GM11168 (cell line): Measurements from ENCODE around the gene ICE1.

Experiments used
- in situ Hi-C: fragments of 300-500 bp; cut with MboI; formaldehyde crosslinking; loops from one replicate; pipeline ENCODE4 v1.12.0; 2022; ENCODE audit warnings: low sequenced_read_pairs; ENCODE audit not compliant: unreplicated experiment

Gene ICE1

DNA sequence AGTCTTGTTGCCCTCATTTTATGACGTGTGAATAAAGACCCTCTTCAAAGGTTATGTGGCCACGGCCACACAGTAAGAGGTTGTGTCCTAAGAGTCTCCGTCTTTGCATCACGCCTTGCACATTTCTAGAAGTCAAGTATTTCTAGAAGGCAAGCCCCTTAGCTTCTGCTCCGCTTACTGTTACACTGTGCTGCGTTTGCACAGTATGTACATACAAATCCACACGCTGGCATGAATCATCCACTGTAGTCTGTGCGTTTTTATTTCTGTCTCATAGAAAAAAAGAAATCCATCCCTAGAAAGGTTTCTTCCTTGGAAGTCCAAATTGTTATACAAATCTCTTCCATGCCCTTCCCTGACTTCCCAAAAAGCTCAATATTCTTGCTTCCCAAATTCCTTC, 21.4 kb upstream of the ICE1 start:
- in situ Hi-C loops = loop anchor here (25.0 kb wide), 1 partner anchor 264 kb away; the partner anchor contains the start of gene ADAMTS16

DNA sequence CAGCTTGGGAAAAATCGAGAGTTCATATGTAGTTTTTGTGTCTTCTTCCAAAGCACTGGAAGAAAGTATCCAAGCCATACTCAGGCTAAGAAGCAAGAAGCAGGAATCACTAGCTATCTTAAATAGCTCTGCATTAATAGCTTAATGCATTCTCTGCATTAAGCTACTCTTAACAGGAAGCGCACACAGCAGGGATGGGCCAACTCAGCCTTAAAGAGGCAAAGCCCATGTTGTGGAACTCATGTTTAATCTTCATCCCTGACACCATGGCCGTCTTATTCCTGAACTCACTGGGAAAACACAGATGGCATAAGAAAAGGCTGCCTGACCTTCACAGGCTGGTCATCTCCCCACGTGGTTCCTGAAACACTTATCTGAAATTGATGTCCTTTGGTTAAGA, 18.7 kb upstream of the ICE1 start:
- in situ Hi-C loops = loop anchor here (25.0 kb wide), 1 partner anchor 266 kb away; the partner anchor contains the start of gene ADAMTS16

DNA sequence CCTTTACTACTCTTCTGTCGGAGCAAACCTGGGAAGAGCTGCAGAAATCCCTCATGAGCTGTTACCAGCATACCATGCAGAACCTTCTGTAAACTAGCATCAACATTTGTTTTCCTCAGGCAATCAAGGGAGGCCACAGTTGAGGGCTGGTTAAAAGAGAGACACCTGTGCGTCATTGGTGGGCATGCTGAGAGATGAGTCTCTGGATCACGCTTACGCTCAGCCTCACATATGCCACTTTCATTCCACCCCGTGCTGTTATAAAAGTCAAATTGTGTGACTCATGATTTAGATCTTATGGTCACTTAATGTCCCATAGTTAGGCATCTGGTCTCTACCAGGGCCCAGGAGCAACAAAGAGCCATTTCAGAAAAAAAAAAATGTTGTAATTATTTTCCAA, 18.1 kb upstream of the ICE1 start:
- in situ Hi-C loops = loop anchor here (25.0 kb wide), 1 partner anchor 267 kb away; the partner anchor contains the start of gene ADAMTS16

DNA sequence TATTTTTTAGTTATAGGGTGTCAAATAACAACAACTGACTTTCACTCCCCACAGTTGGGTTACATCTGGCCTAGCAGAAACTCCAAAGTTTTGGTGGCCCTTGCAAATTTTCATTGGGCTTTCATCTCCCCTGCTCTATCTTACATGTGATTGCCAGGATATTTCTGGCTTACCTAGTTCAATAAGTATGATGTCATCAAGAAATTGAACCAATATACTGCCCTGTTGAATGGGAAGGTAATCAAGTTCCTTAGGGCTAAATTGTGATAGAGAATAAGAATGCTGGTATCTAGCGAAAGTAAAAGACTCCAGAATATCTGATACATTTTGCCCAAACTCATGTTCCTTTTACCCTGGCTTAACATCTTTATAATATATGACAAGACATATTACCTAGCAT, 17.0 kb upstream of the ICE1 start:
- in situ Hi-C loops = loop anchor here (25.0 kb wide), 1 partner anchor 268 kb away; the partner anchor contains the start of gene ADAMTS16

DNA sequence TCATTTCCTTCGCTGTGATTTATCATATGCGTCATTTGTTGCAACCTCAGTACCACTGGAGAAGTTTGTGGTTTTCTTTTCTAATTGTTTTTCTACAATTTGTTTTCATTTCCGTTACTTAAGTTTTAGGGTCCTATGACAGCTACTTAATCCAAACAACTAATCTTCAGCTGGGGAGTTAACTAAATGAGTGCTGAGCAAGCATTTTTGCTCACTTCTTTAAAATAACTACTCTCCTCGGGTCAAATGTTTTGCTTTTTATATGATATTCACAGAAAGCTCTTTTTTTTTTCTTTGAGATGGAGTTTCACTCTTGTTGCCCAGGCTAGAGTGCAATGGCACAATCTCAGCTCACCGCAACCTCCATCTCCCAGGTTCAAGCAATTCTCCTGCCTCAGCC, 14.6 kb upstream of the ICE1 start:
- in situ Hi-C loops = loop anchor here (25.0 kb wide), 1 partner anchor 271 kb away; the partner anchor contains the start of gene ADAMTS16

DNA sequence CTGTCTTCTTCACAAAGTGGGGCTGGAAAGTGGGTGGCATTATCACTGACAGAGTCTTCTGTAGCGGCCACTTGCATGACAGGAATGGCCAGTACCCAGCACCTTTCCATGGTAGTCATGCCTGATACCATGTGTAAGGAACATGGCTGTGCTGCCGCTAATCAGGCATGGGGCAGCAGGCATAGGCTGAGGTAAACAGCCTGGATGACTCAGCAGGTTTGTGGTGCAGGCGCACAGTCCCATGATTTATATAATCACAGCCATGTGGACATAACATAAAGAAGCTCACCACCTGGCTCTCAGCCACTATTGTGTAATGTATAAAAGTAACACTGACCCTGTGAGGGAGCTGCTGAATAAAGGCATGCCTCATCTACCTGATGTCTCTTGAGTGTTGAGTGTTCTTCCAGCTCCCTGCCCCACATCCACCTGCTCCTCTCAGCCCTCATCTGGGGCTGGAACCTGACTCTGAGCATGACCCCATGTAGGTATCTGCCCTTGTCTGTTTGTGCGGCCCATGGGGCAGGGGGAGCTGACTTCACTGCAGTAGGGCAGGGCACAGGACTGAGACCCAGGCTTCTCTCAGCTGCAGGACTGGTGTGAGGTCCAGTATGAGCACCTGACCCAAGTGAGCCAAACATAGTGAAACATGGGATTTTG, 13.2 kb upstream of the ICE1 start:
- in situ Hi-C loops = loop anchor here (25.0 kb wide), 1 partner anchor 272 kb away; the partner anchor contains the start of gene ADAMTS16

DNA sequence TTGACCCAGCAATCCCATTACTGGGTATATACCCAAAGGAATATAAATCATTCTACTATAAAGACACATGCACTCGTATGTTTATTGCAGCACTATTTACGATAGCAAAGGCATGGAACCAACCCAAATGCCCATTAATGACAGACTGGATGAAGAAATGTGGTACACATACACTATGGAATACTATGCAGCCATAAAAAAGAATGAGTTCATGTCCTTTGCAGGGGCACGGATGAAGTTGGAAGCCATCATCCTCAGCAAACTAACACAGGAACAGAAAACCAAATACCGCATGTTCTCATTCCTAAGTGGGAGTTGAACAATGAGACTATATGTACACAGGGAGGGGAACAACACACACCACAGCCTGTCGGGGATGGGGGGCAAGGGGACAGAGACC, 8.6 kb upstream of the ICE1 start:
- in situ Hi-C loops = loop anchor here (25.0 kb wide), 1 partner anchor 277 kb away; the partner anchor contains the start of gene ADAMTS16

DNA sequence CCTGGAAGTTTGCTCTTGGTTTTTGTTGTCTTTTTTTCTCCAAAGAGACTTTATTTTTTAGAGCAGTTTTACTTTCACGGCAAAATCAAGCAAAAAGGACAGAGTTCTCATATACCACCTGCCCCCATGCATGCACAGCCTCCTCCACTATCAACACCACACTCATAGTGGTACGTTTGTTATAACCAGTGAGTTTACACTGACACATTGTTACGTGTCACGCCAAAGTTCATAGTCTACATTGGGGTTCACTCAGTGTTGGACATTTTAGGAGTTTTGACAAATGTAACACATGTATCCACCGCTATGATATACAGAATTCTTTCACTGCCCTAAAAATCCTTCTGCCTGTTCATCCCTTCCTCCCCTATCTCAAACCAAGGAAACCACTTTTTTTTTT, 7.5 kb upstream of the ICE1 start:
- in situ Hi-C loops = loop anchor here (25.0 kb wide), 1 partner anchor 278 kb away; the partner anchor contains the start of gene ADAMTS16

DNA sequence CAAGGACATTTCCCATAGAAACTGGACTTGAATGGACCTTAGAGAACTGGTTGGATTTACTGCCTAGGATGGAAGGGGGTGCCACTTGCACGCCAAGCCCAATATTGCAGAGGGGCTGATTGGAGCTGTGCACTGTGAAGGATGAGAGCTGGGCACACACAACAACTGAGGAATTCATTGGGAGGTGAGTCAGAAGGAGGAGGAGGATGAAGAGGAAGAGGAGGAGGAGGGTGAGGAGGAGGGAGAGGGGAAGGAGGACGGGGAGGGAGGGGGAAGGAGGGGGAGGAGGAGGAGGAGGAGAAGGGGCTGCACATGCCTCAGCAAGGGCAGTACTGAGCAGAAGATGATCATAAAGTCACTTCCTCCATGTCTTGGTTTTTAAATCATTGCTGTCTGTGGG, 5.7 kb upstream of the ICE1 start:
- in situ Hi-C loops = loop anchor here (25.0 kb wide), 1 partner anchor 279 kb away; the partner anchor contains the start of gene ADAMTS16

DNA sequence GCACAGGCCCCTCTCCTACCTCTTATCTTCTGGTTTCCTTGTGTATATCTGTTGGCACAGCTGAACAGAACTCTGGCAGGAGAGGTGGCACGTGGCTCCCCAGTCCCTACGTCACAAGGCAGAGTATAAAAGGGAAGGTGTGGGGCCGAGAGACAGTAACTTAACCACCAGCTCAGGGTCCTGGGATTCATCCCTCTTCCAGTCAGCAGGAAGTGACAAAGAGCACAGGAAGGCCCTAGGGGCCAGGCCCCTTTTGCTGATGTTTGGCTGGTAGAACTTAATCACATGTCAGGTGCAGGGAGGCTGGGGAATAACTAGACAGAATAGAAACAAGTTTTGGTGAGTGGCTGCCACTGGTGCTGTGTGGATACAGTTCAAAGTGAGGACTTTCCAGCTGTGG, 4.5 kb upstream of the ICE1 start:
- in situ Hi-C loops = loop anchor here (25.0 kb wide), 1 partner anchor 281 kb away; the partner anchor contains the start of gene ADAMTS16

DNA sequence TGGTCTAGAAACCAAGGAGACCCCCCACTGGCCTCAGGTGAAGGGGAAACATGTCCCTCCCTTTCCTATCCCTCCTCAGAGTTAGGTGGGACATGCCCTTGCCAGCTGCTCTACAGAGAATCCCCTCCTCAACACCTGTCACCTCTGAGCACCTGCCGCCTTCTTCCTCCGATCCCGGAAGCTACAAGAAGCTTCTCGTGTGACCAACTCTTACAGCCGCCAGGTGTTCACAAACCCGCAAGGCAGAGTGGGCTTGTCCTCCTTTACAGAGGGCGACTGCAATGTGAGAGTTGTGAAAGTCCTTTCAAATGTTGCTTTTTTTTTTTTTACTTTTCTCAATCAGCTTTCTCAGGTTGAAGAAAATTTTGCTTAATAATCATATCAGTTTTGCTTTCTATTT, 3.7 kb upstream of the ICE1 start:
- in situ Hi-C loops = loop anchor here (25.0 kb wide), 1 partner anchor 281 kb away; the partner anchor contains the start of gene ADAMTS16

DNA sequence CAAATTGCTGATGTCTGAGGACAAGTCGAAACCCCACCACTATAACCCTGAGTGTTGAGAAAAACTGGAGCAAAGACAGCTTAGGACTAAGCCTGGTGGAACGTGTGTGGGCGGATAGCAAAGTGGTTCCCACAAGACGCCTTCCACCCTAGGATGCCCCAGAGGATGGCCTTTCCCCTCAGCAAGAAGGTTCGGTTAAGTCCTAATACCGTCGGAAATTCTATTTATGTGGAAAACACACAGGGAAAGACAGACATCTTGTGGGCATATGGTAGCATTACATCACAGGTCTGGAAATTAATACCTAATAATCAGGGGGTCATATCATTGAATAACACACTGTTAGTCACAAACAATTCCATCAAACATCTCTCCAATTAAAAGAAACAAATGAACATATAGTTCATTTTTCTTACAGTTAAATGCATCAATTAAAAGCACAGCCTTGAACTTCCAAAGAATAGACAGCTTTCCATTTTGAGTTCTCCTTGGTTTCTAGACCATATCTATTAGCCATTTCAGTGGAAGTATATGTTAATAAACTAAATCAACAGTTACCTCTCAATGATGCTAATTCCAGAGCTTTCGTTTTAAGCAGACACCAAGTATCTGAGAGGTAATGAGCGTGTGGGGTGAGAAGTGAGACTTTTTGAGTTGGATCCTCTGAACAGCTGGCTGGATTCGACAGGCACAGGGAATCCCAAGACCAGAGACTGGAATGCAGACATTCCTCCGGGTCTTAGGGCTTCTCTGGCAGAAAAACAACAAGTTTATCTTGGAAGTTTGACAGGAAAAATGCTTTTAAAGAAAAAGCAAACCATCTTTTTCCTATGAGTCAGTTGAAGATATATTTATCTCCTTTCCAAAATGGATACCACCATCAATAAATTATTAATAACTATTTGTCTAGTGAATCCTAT, 2.9 kb upstream of the ICE1 start:
- in situ Hi-C loops = loop anchor here (25.0 kb wide), 1 partner anchor 282 kb away; the partner anchor contains the start of gene ADAMTS16

DNA sequence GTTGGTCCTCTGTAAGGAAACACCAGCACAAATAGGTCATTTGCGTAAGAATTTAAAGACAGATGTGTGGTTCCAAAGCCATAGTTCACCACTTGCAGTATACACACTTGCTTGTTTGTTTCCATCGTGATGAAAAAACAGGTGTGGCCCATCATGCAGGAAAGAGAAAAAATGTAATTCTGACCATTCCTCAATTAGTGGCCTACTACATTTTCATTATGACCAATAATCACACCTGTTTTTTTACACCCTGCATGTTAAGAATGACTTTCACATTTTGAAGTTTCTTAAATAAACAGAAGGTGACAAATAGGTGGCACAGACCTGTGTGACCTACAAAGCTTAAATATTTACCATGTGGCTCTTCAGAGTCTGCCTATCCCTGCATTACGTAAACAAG, 2.2 kb upstream of the ICE1 start:
- in situ Hi-C loops = loop anchor here (25.0 kb wide), 1 partner anchor 283 kb away; the partner anchor contains the start of gene ADAMTS16

DNA sequence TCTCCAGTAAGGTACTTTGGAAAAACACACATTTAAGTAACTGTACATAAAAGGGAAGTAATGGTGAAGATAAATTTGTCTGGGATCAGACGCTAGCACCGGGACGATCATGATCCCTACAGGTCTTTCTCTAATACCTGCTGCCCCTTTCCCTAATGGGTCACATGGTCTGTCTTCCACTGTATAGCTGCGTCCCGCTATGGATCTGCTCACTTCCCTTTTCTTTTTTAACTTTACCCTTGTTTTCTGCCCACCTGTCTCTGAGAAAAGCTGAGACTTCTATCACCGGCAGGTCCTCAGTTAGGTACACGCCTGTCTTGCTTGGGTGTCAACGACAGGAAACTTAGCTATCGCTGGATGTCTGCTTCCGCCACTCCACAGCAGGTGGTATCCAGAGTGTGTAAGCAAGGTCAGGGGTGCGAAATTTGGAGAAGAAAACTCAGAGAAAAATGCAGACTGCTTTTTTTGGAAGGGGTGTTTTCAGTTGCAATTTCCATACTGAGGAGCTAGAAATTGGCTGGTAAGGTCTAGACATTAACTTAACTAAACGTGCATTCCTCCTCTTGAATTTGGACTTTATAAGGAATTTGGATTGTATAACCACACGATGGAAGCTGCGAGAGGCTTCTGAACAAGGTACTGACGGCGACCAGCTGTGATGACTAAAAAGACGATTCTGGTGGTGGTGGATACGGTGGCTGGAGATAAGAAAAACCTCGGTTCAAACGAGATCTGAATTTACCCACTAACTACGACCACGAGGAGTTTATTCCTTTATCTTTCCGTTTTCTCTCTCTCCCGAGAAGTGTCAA, 1.1 kb upstream of the ICE1 start:
- in situ Hi-C loops = loop anchor here (25.0 kb wide), 1 partner anchor 284 kb away; the partner anchor contains the start of gene ADAMTS16

DNA sequence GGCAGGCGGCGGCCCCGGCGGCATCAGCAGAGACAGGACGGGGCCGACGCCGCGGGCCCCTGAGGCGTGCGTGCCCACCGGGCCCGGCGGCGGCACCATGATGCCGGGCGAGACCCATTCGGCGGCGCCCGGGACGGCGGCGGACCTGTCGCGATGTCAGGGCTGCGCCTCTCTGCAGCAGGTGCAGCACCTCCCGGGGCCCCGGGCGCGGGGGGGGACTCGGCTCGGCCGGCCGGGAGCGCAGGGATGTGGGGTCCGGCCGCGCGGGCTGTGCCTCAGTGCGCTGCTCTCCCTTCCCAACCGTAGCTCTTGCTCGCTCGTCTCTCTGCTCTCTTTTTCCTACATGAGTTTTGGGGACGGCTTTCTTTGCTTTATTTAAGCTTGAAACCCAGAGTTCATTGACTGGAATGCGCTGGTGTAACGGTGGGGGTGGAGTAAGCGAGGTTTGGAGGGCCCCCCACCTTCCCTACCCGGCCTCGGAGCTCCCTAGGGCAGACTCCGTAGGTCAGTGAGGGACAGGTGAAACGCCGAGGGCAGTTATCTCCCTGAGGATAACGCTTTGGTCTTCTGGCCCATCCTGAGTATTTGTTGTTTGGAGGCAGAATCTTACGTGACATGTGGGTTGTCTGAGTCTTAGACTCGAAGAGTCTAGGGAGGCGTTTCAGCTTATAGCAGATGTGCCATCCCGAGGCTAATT, 490 bp downstream of the ICE1 start:
- in situ Hi-C loops = loop anchor here (25.0 kb wide), 1 partner anchor 286 kb away; the partner anchor contains the start of gene ADAMTS16

DNA sequence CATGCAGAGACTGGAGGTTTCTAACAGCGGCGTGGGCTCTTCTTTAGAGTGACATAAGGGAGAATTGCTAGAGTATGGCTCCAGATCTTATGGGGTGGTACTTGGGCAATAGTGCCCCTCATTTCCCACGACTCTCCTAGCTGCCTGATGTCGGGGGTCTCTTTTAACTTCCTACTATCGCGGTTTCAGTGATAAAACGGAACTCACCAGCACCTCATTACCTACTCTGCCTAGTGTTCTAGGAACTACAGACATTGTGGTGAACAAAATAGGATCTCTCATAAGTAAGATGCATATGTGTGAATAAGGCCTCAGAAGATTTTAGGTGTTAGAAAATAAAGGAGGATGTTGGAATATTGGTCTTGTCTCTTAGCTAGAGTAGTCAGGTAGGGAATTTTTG, 1.1 kb downstream of the ICE1 start:
- in situ Hi-C loops = loop anchor here (25.0 kb wide), 1 partner anchor 286 kb away; the partner anchor contains the start of gene ADAMTS16

DNA sequence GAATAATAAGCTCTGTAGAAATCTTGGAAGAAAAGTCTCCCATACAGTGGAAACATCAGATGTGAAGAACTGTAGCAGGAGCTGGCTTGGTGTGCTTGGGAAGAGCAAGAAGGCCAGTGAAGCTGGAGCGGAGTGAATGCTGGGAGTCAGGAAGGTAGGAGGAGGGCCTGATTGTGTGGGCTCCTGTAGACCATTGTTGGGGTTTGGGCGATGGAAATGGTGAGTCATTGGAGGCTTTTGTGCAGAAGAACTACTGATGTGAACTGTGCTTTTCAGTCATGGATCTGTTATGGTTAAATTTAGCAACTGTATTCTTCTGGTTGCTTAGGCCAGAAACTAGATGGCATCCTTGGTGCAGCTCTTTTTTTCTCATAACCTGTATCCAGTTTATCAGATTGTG, 2.3 kb downstream of the ICE1 start:
- in situ Hi-C loops = loop anchor here (25.0 kb wide), 1 partner anchor 287 kb away; the partner anchor contains the start of gene ADAMTS16

DNA sequence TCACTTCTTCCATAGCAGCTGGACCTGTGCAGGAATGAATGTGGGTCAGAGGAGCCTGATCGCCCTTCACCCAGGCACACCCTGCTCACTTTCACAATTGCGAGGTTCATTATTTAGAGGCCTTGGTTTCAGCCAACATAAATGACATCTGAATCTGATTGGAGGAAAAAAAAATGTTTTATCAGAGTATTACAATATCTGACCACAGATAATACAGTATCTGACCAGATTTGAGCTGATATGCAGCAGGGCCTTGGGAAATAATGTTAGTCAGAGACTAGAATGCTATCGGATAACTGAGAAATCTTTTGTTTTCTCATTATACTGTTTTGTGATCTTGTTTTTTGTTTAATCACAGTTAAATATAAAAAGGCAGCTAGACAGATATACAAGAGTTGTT, 7.7 kb downstream of the ICE1 start:
- in situ Hi-C loops = no loop called here
